ENCODE results near the gene NPW. TPM values are rescaled to one million over a fixed set of nuclear protein-coding genes. Genes with fewer than 3 reads are reported as not detected.

NPW gene
- total RNA-seq (not detected), polyA plus RNA-seq (not detected)

DNA sequence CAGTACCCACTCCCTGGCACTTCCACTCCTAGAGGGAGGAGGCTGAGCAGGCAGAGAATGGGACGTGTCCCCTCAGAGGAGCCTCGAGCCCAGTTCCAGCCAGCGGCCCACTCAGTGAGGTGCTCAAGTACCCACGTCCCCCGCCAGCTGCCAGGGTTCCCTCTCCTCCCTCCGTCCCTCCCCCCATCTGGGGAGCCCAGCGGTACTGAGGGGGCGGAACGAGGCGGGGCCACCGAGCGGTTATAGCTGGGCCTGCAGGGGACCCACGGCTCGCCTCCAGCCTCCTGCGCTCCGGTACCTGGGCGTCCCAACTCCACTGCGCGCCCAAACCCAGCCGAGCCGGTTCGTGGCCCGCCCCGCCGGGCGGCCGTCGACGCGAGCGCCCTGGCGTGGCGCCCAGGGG, at the start of gene NPW:
NPW (plus strand) TSS at position 268 of the 403 bp plus-strand sequence.
- H3K27ac Mint-ChIP-seq = no peak within 1 kb of the TSS

DNA sequence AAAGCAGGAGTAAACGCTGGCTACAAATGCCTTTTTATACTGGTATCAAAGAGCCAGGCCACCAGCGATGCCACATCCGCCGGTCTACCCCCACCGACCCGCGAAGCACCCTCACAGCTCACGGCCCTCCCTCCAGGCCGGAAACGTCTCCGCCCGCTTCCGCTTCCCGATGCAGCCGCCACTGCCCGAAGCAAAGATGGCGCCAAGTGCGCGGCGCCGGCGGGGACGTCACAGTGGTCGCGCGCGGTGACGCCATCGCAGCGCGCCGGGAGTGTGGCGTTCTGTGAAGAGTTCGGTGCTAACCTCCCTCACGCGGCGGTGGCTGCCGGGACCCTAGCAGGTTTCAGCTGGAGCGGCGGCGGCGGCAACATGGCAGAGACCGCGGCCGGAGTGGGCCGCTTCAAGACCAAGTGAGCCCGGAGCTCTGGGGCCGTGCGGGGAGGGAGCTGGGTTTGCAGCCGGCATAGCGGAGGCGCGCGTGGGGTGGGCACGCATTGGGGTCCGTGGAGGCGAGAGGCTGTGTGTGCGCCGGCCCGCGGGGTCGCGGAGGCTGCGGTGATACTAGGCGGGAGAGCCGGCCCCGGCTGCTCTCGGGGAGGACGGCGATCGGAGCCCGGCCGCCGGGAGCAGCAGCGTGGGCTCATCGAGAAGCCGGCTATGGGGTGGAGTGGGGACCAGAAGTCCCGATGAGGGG, 47.6 kb upstream of the NPW start, which contains the start of gene TBL3:
TBL3 (plus strand) TSS at position 258 of the 694 bp plus-strand sequence; CDS start at position 370, 112 bp downstream.
- no peaks in the 10 kb centered on the region for H3K9me3 ChIP-seq (ENCODE audit: control insufficient read depth in 2 of 2, low read length in 2 of 2)
- DNase-seq (peak; percentile 95 to 98 (median 98)), ATAC-seq (ENCODE audit: low read depth in 2 of 2) (peak; percentile 97 to 98)
- Mint-ChIP-seq H3K36me3 (peaks cover 6% of the 10 kb centered on the region), H3K4me1 (peaks cover 6 to 31% (median 11%) of the 10 kb centered on the region in 4 donors), H3K9me3 (no peaks in the 10 kb centered on the region), H3K27me3 (peaks cover 14% of the 10 kb centered on the region), H3K27ac (peak within 1 kb of the TSS; percentile 94 to 99 (median 98)), H3K4me3 (peak within 1 kb of the TSS; percentile 91 to 98 (median 96))
- H3K27ac ChIP-seq (ENCODE audit: insufficient read depth, low read length, poor library complexity, severe bottlenecking) = peak within 1 kb of the TSS; percentile 92
- H3K36me3 ChIP-seq (ENCODE audit: control insufficient read depth, insufficient read depth, low read length) = peaks cover 21% of the 10 kb centered on the region
- H3K4me1 ChIP-seq (ENCODE audit: control insufficient read depth, insufficient read depth, low read length, poor library complexity, severe bottlenecking) = peaks cover 24% of the 10 kb centered on the region
- no peaks in the 10 kb centered on the region for H3K27me3 ChIP-seq (ENCODE audit: control insufficient read depth, insufficient read depth, low read length)
- H3K4me3 ChIP-seq (ENCODE audit: low read depth, low read length) = peak within 1 kb of the TSS; percentile 81

More for the DNA sequence above, at the start of gene NPW:
- H3K27ac ChIP-seq (ENCODE audit: insufficient read depth, low read length, poor library complexity, severe bottlenecking) = no peak within 1 kb of the TSS
- peaks cover 40% of the 10 kb centered on the region for H3K27me3 Mint-ChIP-seq
- no peaks in the 10 kb centered on the region for H3K36me3 ChIP-seq (ENCODE audit: control insufficient read depth, insufficient read depth, low read length)
- H3K4me1 Mint-ChIP-seq = peaks cover 0 to 14% (median 5%) of the 10 kb centered on the region in 4 donors
- no peaks in the 10 kb centered on the region for H3K36me3 Mint-ChIP-seq
- H3K4me3 ChIP-seq (ENCODE audit: low read depth, low read length) = no peak within 1 kb of the TSS
- ATAC-seq (ENCODE audit: low read depth in 2 of 2) = no peak
- H3K9me3 ChIP-seq (ENCODE audit: control insufficient read depth in 2 of 2, low read length in 2 of 2) = no peaks in the 10 kb centered on the region
- peaks cover 28% of the 10 kb centered on the region for H3K4me1 ChIP-seq (ENCODE audit: control insufficient read depth, insufficient read depth, low read length, poor library complexity, severe bottlenecking)
- no peaks in the 10 kb centered on the region for H3K27me3 ChIP-seq (ENCODE audit: control insufficient read depth, insufficient read depth, low read length)
- no peaks in the 10 kb centered on the region for H3K9me3 Mint-ChIP-seq
- no peak for DNase-seq
- peak within 1 kb of the TSS in 2 of 4 donors; percentile 43 to 69 for H3K4me3 Mint-ChIP-seq

DNA sequence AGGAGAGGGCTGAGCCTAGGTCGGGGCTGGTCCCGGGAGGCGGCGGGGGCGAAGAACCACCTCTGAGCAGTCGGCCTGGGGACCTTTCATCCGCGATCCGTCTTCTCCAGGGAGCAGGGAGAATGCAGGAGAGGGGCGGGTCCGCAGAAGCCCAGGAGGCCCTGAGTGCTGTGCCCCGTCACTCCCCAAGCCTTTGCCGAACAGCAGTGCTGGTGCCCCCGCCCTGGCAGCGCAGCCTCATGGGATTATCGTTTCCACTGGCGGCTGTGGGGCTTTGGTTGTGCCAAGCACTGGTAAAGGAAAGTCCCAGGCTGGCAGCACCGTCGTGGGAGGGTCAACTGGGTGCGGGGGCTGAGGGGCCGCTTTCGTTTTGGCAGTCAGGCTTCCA, 47.1 kb upstream of the NPW start:
- DNase-seq (no peak), ATAC-seq (ENCODE audit: low read depth in 2 of 2) (no peak)
- H3K9me3 ChIP-seq (ENCODE audit: control insufficient read depth in 2 of 2, low read length in 2 of 2) = no peaks in the 10 kb centered on the region
- H3K36me3 ChIP-seq (ENCODE audit: control insufficient read depth, insufficient read depth, low read length) = peaks cover 23% of the 10 kb centered on the region
- Mint-ChIP-seq H3K27ac (peak overlapping the region in 1 of 3 donors; percentile 94), H3K4me1 (peaks cover 6 to 31% (median 11%) of the 10 kb centered on the region in 4 donors), H3K27me3 (peaks cover 14% of the 10 kb centered on the region), H3K36me3 (peaks cover 6% of the 10 kb centered on the region), H3K4me3 (peak overlapping the region; percentile 91 to 98 (median 96)), H3K9me3 (no peaks in the 10 kb centered on the region)
- no peaks in the 10 kb centered on the region for H3K27me3 ChIP-seq (ENCODE audit: control insufficient read depth, insufficient read depth, low read length)
- H3K4me3 ChIP-seq (ENCODE audit: low read depth, low read length) = no peak overlapping the region
- H3K4me1 ChIP-seq (ENCODE audit: control insufficient read depth, insufficient read depth, low read length, poor library complexity, severe bottlenecking) = peaks cover 24% of the 10 kb centered on the region
- peak overlapping the region; percentile 92 for H3K27ac ChIP-seq (ENCODE audit: insufficient read depth, low read length, poor library complexity, severe bottlenecking)

DNA sequence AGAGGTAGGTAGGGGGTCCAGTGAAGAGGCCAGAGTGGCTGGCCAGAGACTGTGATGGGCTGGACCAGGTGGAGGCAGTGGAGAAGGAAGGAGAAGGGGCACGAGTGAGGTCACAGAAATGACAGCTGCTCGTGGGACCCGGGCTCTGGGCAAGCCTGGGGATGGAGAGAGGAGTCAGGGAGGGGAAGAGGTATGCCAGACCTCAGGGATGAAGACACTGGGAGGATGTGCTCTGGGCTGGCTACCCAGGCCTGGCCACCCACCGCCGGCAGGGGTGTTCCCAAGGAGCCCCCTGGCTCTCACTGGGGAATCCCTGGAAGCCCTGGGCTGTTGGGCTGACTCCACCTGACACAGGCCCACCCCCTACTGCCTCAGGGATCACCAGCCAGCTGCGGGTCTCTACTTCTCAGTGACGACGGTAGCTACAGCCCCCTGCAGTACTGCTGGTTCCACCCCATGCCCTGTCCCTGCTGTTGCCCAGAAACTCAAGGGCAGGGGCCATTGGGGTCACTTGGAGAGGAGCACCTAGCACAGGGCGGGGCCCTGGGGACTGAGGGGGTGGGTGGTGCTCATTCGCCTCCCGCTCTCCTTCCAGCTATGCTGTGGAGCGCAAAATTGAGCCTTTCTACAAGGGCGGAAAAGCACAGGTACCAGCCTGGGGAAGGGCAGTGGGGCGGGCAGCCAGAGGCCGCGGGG, 46.0 kb upstream of the NPW start:
- H3K27me3 Mint-ChIP-seq = peaks cover 14% of the 10 kb centered on the region
- H3K9me3 Mint-ChIP-seq = no peaks in the 10 kb centered on the region
- H3K27ac ChIP-seq (ENCODE audit: insufficient read depth, low read length, poor library complexity, severe bottlenecking) = no peak overlapping the region
- H3K36me3 ChIP-seq (ENCODE audit: control insufficient read depth, insufficient read depth, low read length) = peaks cover 33% of the 10 kb centered on the region
- peak overlapping the region; percentile 27 to 96 (median 50) for H3K4me3 Mint-ChIP-seq
- H3K4me3 ChIP-seq (ENCODE audit: low read depth, low read length) = no peak overlapping the region
- no peak for ATAC-seq (ENCODE audit: low read depth in 2 of 2)
- peaks cover 6% of the 10 kb centered on the region for H3K36me3 Mint-ChIP-seq
- no peak for DNase-seq
- H3K9me3 ChIP-seq (ENCODE audit: control insufficient read depth in 2 of 2, low read length in 2 of 2) = no peaks in the 10 kb centered on the region
- H3K27ac Mint-ChIP-seq = no peak overlapping the region
- H3K4me1 Mint-ChIP-seq = peaks cover 6 to 31% (median 11%) of the 10 kb centered on the region in 4 donors
- H3K4me1 ChIP-seq (ENCODE audit: control insufficient read depth, insufficient read depth, low read length, poor library complexity, severe bottlenecking) = peaks cover 24% of the 10 kb centered on the region
- no peaks in the 10 kb centered on the region for H3K27me3 ChIP-seq (ENCODE audit: control insufficient read depth, insufficient read depth, low read length)

DNA sequence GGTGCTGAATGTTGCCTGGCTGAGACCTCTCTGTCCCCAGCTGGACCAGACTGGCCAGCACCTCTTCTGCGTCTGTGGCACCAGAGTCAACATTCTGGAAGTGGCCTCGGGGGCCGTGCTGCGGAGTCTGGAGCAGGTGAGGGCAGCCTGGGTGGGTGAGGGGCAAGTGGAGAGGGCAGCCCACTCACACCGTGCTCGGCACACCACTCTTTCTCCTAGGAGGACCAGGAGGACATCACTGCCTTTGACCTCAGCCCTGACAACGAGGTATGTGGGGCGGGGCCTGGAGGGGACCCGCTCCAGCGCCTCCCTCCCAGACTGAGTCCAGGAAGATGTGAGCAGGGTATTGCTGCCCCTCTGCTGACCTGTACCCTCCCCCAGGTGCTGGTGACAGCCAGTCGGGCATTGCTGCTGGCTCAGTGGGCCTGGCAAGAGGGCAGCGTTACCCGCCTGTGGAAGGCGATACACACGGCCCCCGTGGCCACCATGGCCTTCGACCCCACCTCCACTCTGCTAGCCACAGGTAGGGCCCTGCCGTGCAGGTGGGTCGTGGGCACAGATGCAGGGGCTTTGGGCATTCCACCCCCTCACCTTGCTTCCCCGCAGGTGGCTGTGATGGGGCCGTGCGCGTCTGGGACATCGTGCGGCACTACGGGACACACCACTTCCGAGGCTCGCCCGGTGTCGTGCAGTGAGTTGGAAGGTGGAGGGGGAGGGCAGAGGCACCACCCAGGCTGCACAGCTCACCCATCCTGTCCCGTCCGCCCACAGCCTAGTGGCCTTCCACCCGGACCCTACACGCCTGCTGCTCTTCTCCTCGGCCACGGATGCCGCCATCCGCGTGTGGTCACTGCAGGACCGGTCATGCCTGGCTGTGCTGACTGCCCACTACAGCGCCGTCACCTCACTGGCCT, 45.2 kb upstream of the NPW start:
- peaks cover 6% of the 10 kb centered on the region for H3K36me3 Mint-ChIP-seq
- peaks cover 6 to 31% (median 11%) of the 10 kb centered on the region in 4 donors for H3K4me1 Mint-ChIP-seq
- H3K27me3 ChIP-seq (ENCODE audit: control insufficient read depth, insufficient read depth, low read length) = no peaks in the 10 kb centered on the region
- H3K9me3 ChIP-seq (ENCODE audit: control insufficient read depth in 2 of 2, low read length in 2 of 2) = no peaks in the 10 kb centered on the region
- no peak for DNase-seq
- no peak overlapping the region for H3K27ac ChIP-seq (ENCODE audit: insufficient read depth, low read length, poor library complexity, severe bottlenecking)
- ATAC-seq (ENCODE audit: low read depth in 2 of 2) = no peak
- H3K27ac Mint-ChIP-seq = no peak overlapping the region
- peaks cover 24% of the 10 kb centered on the region for H3K4me1 ChIP-seq (ENCODE audit: control insufficient read depth, insufficient read depth, low read length, poor library complexity, severe bottlenecking)
- H3K4me3 ChIP-seq (ENCODE audit: low read depth, low read length) = no peak overlapping the region
- peak overlapping the region in 2 of 4 donors; percentile 62 to 96 for H3K4me3 Mint-ChIP-seq
- no peaks in the 10 kb centered on the region for H3K9me3 Mint-ChIP-seq
- H3K36me3 ChIP-seq (ENCODE audit: control insufficient read depth, insufficient read depth, low read length) = peaks cover 33% of the 10 kb centered on the region
- H3K27me3 Mint-ChIP-seq = peaks cover 14% of the 10 kb centered on the region

DNA sequence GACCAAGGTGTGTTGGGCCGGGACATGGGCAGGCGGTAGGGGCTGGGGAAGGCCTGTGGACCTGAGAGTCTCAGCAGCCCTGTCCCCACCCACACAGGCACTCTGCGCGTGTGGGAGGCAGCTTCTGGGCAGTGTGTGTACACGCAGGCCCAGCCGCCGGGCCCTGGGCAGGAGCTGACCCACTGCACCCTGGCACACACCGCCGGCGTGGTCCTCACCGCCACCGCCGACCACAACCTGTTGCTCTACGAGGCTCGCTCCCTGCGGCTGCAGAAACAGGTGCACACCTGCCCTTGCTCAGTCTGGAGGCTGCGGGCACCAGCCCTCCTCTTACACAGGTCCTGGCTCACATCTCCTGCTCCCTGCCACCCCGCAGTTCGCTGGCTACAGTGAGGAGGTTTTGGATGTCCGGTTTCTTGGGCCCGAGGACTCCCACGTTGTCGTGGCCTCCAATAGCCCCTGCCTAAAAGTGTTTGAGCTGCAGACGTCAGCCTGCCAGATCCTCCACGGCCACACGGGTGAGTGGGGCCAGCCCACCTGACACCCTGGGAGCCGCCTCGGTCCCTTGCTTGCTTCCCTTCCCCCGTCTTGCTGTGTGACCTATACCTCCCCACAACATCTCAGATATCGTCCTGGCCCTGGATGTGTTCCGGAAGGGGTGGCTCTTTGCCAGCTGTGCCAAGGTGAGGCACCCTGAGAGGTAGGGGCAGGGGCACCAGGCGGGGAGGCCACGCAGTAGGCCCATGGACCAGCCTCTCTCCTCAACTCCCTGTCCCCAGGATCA, 44.0 kb upstream of the NPW start:
- Mint-ChIP-seq H3K4me3 (peak overlapping the region in 2 of 4 donors; percentile 10 to 24), H3K27me3 (peaks cover 17% of the 10 kb centered on the region)
- H3K36me3 ChIP-seq (ENCODE audit: control insufficient read depth, insufficient read depth, low read length) = peaks cover 33% of the 10 kb centered on the region

DNA sequence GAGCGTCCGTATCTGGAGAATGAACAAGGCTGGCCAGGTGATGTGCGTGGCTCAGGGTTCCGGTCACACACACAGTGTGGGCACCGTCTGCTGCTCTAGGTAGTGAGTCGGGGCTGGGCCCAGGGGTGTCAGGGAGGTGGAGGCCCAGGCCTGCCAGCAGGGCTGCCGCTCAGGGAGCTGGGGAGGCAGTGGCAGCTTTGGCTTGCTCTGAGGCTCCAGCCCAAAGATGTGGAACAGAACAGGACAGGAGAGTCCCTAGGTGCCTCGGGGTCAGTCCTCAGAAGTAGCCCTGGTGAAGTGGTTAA, 43.4 kb upstream of the NPW start:
- Histone ChIP-seq H3K4me1 (ENCODE audit: control insufficient read depth, insufficient read depth, low read length, poor library complexity, severe bottlenecking) (peaks cover 25% of the 10 kb centered on the region), H3K4me3 (ENCODE audit: low read depth, low read length) (no peak overlapping the region), H3K27me3 (ENCODE audit: control insufficient read depth, insufficient read depth, low read length) (no peaks in the 10 kb centered on the region), H3K9me3 (ENCODE audit: control insufficient read depth in 2 of 2, low read length in 2 of 2) (no peaks in the 10 kb centered on the region), H3K27ac (ENCODE audit: insufficient read depth, low read length, poor library complexity, severe bottlenecking) (no peak overlapping the region), H3K36me3 (ENCODE audit: control insufficient read depth, insufficient read depth, low read length) (peaks cover 33% of the 10 kb centered on the region)
- ATAC-seq (ENCODE audit: low read depth in 2 of 2) = no peak
- Mint-ChIP-seq H3K4me3 (no peak overlapping the region), H3K27ac (no peak overlapping the region), H3K27me3 (peaks cover 22% of the 10 kb centered on the region), H3K9me3 (no peaks in the 10 kb centered on the region), H3K36me3 (peaks cover 6% of the 10 kb centered on the region), H3K4me1 (peaks cover 6 to 22% (median 8%) of the 10 kb centered on the region in 4 donors)
- DNase-seq = no peak

More for the DNA sequence above, 44.0 kb upstream of the NPW start:
- ATAC-seq (ENCODE audit: low read depth in 2 of 2) (no peak), DNase-seq (no peak)
- Histone ChIP-seq H3K4me3 (ENCODE audit: low read depth, low read length) (no peak overlapping the region), H3K27ac (ENCODE audit: insufficient read depth, low read length, poor library complexity, severe bottlenecking) (no peak overlapping the region), H3K4me1 (ENCODE audit: control insufficient read depth, insufficient read depth, low read length, poor library complexity, severe bottlenecking) (peaks cover 31% of the 10 kb centered on the region), H3K9me3 (ENCODE audit: control insufficient read depth in 2 of 2, low read length in 2 of 2) (no peaks in the 10 kb centered on the region), H3K27me3 (ENCODE audit: control insufficient read depth, insufficient read depth, low read length) (no peaks in the 10 kb centered on the region)
- H3K36me3 Mint-ChIP-seq = peaks cover 6% of the 10 kb centered on the region
- H3K9me3 Mint-ChIP-seq = no peaks in the 10 kb centered on the region
- H3K4me1 Mint-ChIP-seq = peaks cover 6 to 27% (median 11%) of the 10 kb centered on the region in 4 donors
- no peak overlapping the region for H3K27ac Mint-ChIP-seq

Measured in CD4-positive, CD25-positive, alpha-beta regulatory T cell (primary cell).